Measurements from ENCODE around the gene FGGY. TPM values are rescaled to one million over a fixed set of nuclear protein-coding genes. Genes with fewer than 3 reads are reported as not detected.

FGGY gene
- total and polyA plus RNA-seq, 4 donors: 16.0 to 67.0 (median 43.4) TPM

- Histone ChIP-seq H3K27me3 (ENCODE audit: control insufficient read depth in 4 of 4, insufficient read depth in 4 of 4, low read length in 3 of 4) (no peaks in the 10 kb centered on the region), H3K4me1 (ENCODE audit: control insufficient read depth in 4 of 4, insufficient read depth in 4 of 4, low read length in 3 of 4) (no peaks in the 10 kb centered on the region), H3K9ac (ENCODE audit: low read depth in 1 of 2, low read length in 2 of 2) (no peak overlapping the region), H3K36me3 (ENCODE audit: control insufficient read depth in 4 of 4, insufficient read depth in 3 of 4, low read depth in 1 of 4, low read length in 3 of 4) (no peaks in the 10 kb centered on the region), H3K9me3 (ENCODE audit: control insufficient read depth in 4 of 4, low read length in 3 of 4) (no peaks in the 10 kb centered on the region), H3K27ac (ENCODE audit: low read depth in 1 of 2, low read length in 2 of 2) (no peak overlapping the region), H3K4me3 (ENCODE audit: low read depth in 1 of 3, low read length in 3 of 3) (no peak overlapping the region)
- WGBS: 95% methylated on average over 2 of the region's 2 CpGs
- DNase-seq (ENCODE audit: low spot score): no peak
- no peak for TF ChIP-seq GABPA (IDR thresholded peaks at IDR 0.05 in 1 of 2, conservative IDR thresholded peaks at IDR 0.05 in 1 of 2)
- TF ChIP-seq HNF4G (IDR thresholded peaks at IDR 0.05): no peak
- no peak for TF ChIP-seq ZBTB33 (IDR thresholded peaks at IDR 0.05)
- TF ChIP-seq, protein P1, sequence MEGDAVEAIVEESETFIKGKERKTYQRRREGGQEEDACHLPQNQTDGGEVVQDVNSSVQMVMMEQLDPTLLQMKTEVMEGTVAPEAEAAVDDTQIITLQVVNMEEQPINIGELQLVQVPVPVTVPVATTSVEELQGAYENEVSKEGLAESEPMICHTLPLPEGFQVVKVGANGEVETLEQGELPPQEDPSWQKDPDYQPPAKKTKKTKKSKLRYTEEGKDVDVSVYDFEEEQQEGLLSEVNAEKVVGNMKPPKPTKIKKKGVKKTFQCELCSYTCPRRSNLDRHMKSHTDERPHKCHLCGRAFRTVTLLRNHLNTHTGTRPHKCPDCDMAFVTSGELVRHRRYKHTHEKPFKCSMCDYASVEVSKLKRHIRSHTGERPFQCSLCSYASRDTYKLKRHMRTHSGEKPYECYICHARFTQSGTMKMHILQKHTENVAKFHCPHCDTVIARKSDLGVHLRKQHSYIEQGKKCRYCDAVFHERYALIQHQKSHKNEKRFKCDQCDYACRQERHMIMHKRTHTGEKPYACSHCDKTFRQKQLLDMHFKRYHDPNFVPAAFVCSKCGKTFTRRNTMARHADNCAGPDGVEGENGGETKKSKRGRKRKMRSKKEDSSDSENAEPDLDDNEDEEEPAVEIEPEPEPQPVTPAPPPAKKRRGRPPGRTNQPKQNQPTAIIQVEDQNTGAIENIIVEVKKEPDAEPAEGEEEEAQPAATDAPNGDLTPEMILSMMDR (IDR thresholded peaks at IDR 0.05; ENCODE audit: low read depth, low read length, missing input control): no peak
- no peak for TF ChIP-seq HNF4A (conservative IDR thresholded peaks at IDR 0.05)
- TF ChIP-seq RXRA (IDR thresholded peaks at IDR 0.05): no peak
- no peak for TF ChIP-seq YY1 (IDR thresholded peaks at IDR 0.05)
- TF ChIP-seq MAX (IDR thresholded peaks at IDR 0.05): no peak
- TF ChIP-seq, protein P2, sequence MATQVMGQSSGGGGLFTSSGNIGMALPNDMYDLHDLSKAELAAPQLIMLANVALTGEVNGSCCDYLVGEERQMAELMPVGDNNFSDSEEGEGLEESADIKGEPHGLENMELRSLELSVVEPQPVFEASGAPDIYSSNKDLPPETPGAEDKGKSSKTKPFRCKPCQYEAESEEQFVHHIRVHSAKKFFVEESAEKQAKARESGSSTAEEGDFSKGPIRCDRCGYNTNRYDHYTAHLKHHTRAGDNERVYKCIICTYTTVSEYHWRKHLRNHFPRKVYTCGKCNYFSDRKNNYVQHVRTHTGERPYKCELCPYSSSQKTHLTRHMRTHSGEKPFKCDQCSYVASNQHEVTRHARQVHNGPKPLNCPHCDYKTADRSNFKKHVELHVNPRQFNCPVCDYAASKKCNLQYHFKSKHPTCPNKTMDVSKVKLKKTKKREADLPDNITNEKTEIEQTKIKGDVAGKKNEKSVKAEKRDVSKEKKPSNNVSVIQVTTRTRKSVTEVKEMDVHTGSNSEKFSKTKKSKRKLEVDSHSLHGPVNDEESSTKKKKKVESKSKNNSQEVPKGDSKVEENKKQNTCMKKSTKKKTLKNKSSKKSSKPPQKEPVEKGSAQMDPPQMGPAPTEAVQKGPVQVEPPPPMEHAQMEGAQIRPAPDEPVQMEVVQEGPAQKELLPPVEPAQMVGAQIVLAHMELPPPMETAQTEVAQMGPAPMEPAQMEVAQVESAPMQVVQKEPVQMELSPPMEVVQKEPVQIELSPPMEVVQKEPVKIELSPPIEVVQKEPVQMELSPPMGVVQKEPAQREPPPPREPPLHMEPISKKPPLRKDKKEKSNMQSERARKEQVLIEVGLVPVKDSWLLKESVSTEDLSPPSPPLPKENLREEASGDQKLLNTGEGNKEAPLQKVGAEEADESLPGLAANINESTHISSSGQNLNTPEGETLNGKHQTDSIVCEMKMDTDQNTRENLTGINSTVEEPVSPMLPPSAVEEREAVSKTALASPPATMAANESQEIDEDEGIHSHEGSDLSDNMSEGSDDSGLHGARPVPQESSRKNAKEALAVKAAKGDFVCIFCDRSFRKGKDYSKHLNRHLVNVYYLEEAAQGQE (IDR thresholded peaks at IDR 0.05): no peak
- no peak for TF ChIP-seq FOXA2 (IDR thresholded peaks at IDR 0.05)
- no peak for TF ChIP-seq RAD21 (IDR thresholded peaks at IDR 0.05)
- no peak for TF ChIP-seq TAF1 (conservative IDR thresholded peaks at IDR 0.05)
- no peak for TF ChIP-seq JUND (IDR thresholded peaks at IDR 0.05)
- TF ChIP-seq FOXA1 (IDR thresholded peaks at IDR 0.05): no peak
- no peak for TF ChIP-seq SP1 (IDR thresholded peaks at IDR 0.05)
- TF ChIP-seq EGR1 (IDR thresholded peaks at IDR 0.05; ENCODE audit: low read depth in 2 of 2): no peak
- TF ChIP-seq ATF3 (IDR thresholded peaks at IDR 0.05): no peak
Measured at GRCh38 chr1:59271561-59272260, 25.2 kb upstream of the FGGY start.

Data from liver (tissue), 9 donors.